Stomach (tissue), 4 donors: Measurements from ENCODE around the gene BOD1L1.

Source experiments
- CTCF ChIP-seq, 7 experiments: fragments of 450-650 bp in 4 of 7; fragments of 200-600 bp in 3 of 7; sonication (generic) in 3 of 7; IDR thresholded peaks; one replicate each; pipeline ENCODE4 v1.5.1; 2016 to 2019; ENCODE audit warnings: antibody characterized with exemption in 7 of 7, control low read depth in 2 of 7, mild to moderate bottlenecking in 1 of 7
- EP300 ChIP-seq: sonication (generic); formaldehyde crosslinking; IDR thresholded peaks from one replicate; pipeline ENCODE4 v1.6.1; 2017; ENCODE audit warnings: antibody characterized with exemption
- POLR2A ChIP-seq, 4 donors: fragments of 450-650 bp; IDR thresholded peaks; one replicate each; pipeline ENCODE4 v1.6.1; 2016; ENCODE audit warnings: antibody characterized with exemption in 4 of 4, control low read depth in 2 of 4, mild to moderate bottlenecking in 1 of 4, moderate library complexity in 1 of 4

- TF ChIP-seq CTCF (IDR thresholded peaks at IDR 0.05) (no peak), POLR2A (IDR thresholded peaks at IDR 0.05) (no peak), EP300 (no peak)
Observed at GRCh38 chr4:13553081-13553480, 74.4 kb downstream of the BOD1L1 start.
